GM12878 (cell line): ENCODE results near the gene CCDC149. TPM values are rescaled to one million over a fixed set of nuclear protein-coding genes. Genes with fewer than 3 reads are reported as not detected.

ENCODE experiments used
- ATAC-seq: fragments of 200-7000 bp; cut with Tn5 transposase; 3 replicates; pipeline ENCODE4 v1.9.1; 2020; ENCODE audit warnings: mild to moderate bottlenecking, moderate library complexity
- BruUV-seq: library from RNA; stranded (reverse); fragments of 400-500 nt; replicated peaks from 2 replicates; lab custom pipeline; 2021; lab: Mats Ljungman, UMichigan
- CTCF ChIA-PET: fragments of 300-600 bp; sonication (Branson Sonifier 250); formaldehyde crosslinking; extraction: SDS; loops from one replicate; lab custom pipeline; 2021; ENCODE audit warnings: inconsistent platforms; lab: Yijun Ruan, JAX
- POLR2A ChIA-PET: fragments of 350-600 bp; formaldehyde crosslinking; extraction: SDS; loops from one replicate; lab custom pipeline; 2021; ENCODE audit warnings: inconsistent platforms; lab: Charles Lee
- RAD21 ChIA-PET: fragments of 300-600 bp; sonication (Branson Sonifier 250); formaldehyde crosslinking; loops from one replicate; lab custom pipeline; 2023; ENCODE audit warnings: antibody characterized with exemption; ENCODE audit not compliant: unreplicated experiment; lab: Charles Lee
- SMC1A ChIA-PET: fragments of 300-600 bp; sonication (Branson Sonifier 250); formaldehyde crosslinking; loops from one replicate; lab custom pipeline; 2023; ENCODE audit not compliant: unreplicated experiment, uncharacterized antibody; lab: Charles Lee
- DNase-seq: peaks from one replicate; pipeline ENCODE4 v3.0.0-alpha.2; 2011; ENCODE audit warnings: low read depth, low spot score
- FAIRE-seq: peaks from 3 replicates; lab custom pipeline; 2011; peaks lifted over from hg19 to GRCh38; lab: Jason Lieb, UNC
- H2AFZ ChIP-seq: 2 replicates; pipeline ENCODE4 v1.6.0; 2011; ENCODE audit warnings: low read depth, low read length, control low read depth; ENCODE audit not compliant: control insufficient read depth
- H3K27ac ChIP-seq: 2 replicates; pipeline ENCODE4 v1.5.1; 2011; ENCODE audit warnings: control low read depth; ENCODE audit not compliant: control insufficient read depth, insufficient read depth
- H3K27me3 ChIP-seq, 2 experiments: replicated peaks in 1 of 2; 2 replicates each; pipeline versions ENCODE4 v1.6.0 to v1.6.1; 2011; ENCODE audit warnings: low read length in 1 of 2; ENCODE audit not compliant: control insufficient read depth in 2 of 2, insufficient read depth in 2 of 2
- H3K36me3 ChIP-seq, 2 experiments: 2 replicates each; pipeline ENCODE4 v1.5.1; 2011; ENCODE audit warnings: low read length in 1 of 2; ENCODE audit not compliant: control insufficient read depth in 2 of 2, insufficient read depth in 2 of 2
- H3K4me1 ChIP-seq: 2 replicates; pipeline ENCODE4 v1.6.1; 2011; ENCODE audit warnings: mild to moderate bottlenecking, low read length, moderate library complexity, mixed read lengths; ENCODE audit not compliant: control insufficient read depth, insufficient read depth
- H3K4me2 ChIP-seq: 2 replicates; pipeline ENCODE4 v1.6.0; 2011; ENCODE audit warnings: control low read depth; ENCODE audit not compliant: control insufficient read depth, insufficient read depth
- H3K4me3 ChIP-seq: fragments of 200-600 bp; sonication (generic); 2 replicates; pipeline ENCODE4 v1.5.1; 2016
- H3K79me2 ChIP-seq: 2 replicates; pipeline ENCODE4 v1.6.0; 2011; ENCODE audit warnings: low read length; ENCODE audit not compliant: control insufficient read depth, insufficient read depth
- H3K9ac ChIP-seq: 2 replicates; pipeline ENCODE4 v1.8.0; 2011; ENCODE audit warnings: low read length, control low read depth, mixed read lengths; ENCODE audit not compliant: control insufficient read depth, insufficient read depth
- H3K9me3 ChIP-seq: replicated peaks from 3 replicates; pipeline ENCODE4 v1.5.1; 2011; ENCODE audit warnings: mild to moderate bottlenecking, low read length; ENCODE audit not compliant: control insufficient read depth, insufficient read depth
- H4K20me1 ChIP-seq: 2 replicates; pipeline ENCODE4 v1.6.0; 2011; ENCODE audit not compliant: control insufficient read depth, insufficient read depth
- BACH1 ChIP-seq: fragments of 450-650 bp; IDR thresholded peaks from 2 replicates; pipeline ENCODE4 v1.6.1; 2017; ENCODE audit warnings: mild to moderate bottlenecking, borderline replicate concordance
- BCLAF1 ChIP-seq: fragments of 450-650 bp; IDR thresholded peaks from 2 replicates; pipeline ENCODE4 v1.6.1; 2017; ENCODE audit warnings: antibody characterized with exemption, mild to moderate bottlenecking, moderate library complexity
- CEBPZ ChIP-seq: fragments of 150-350 bp; IDR thresholded peaks from 2 replicates; pipeline ENCODE4 v1.6.1; 2016; ENCODE audit warnings: low read depth, low read length
- CHD4 ChIP-seq: fragments of 200-600 bp; sonication (generic); IDR thresholded peaks from 2 replicates; pipeline ENCODE4 v1.6.1; 2016; ENCODE audit warnings: mild to moderate bottlenecking
- CREB1 ChIP-seq: IDR thresholded peaks from 2 replicates; pipeline ENCODE4 v1.6.1; 2012; ENCODE audit warnings: low read depth, mild to moderate bottlenecking, inconsistent platforms
- JUND ChIP-seq: IDR thresholded peaks from 2 replicates; pipeline ENCODE4 v1.6.1; 2012; ENCODE audit warnings: low read depth, mild to moderate bottlenecking, low read length, improper control_type of control experiment, moderate library complexity
- PML ChIP-seq: IDR thresholded peaks from 2 replicates; pipeline ENCODE4 v1.6.1; 2012; ENCODE audit warnings: low read length, inconsistent platforms
- POLR2AphosphoS2 ChIP-seq: IDR thresholded peaks from 2 replicates; pipeline ENCODE4 v1.6.1; 2011; ENCODE audit warnings: low read depth, mild to moderate bottlenecking, low read length, improper control_type of control experiment, moderate library complexity
- RAD51 ChIP-seq: fragments of 450-650 bp; IDR thresholded peaks from 2 replicates; pipeline ENCODE4 v1.6.1; 2016; ENCODE audit warnings: moderate library complexity, mild to moderate bottlenecking, inconsistent platforms
- RELA ChIP-seq: fragments of 450-650 bp; IDR thresholded peaks from 2 replicates; pipeline ENCODE4 v1.8.0; 2014; ENCODE audit warnings: borderline replicate concordance; ENCODE audit not compliant: partially characterized antibody
- SMC3 ChIP-seq: IDR thresholded peaks from 2 replicates; pipeline ENCODE4 v1.6.1; 2011; ENCODE audit warnings: low read length, improper control_type of control experiment, borderline replicate concordance
- ZNF384 ChIP-seq: IDR thresholded peaks from 2 replicates; pipeline ENCODE4 v1.6.1; 2012; ENCODE audit warnings: low read depth, mild to moderate bottlenecking, low read length, improper control_type of control experiment, borderline replicate concordance
- WGBS: methylation state at CpG from one replicate; pipeline ENCODE4 v1.1.6; 2016; ENCODE audit warnings: low lambda C conversion rate; ENCODE audit not compliant: insufficient replicate concordance, insufficient coverage; ENCODE audit errors: missing lambda C conversion rate; 5-methylcytosine and 5-hydroxymethylcytosine counted together
- in situ Hi-C: fragments of 300-500 bp; cut with MboI; formaldehyde crosslinking; loops from 9 replicates; pipeline ENCODE4 v1.14.3; 2018; ENCODE audit warnings: mixed read lengths
- intact Hi-C: fragments of 100-400 bp; cut with micrococcal nuclease; formaldehyde crosslinking; loops from one replicate; pipeline ENCODE4 v1.14.2; 2022; ENCODE audit not compliant: unreplicated experiment
- polyA plus RNA-seq, 11 experiments: library from polyadenylated mRNA; depleted of rRNA in 4 of 11; unstranded in 6 of 11; stranded (reverse) in 5 of 11; fragments of >200 nt; fragmentation: Nextera tagmentation in 4 of 11; fragmentation: Illumina TruSeq in 1 of 11; extraction: Ambion mirVana in 4 of 11; extraction: Trizol in 1 of 11; gene quantifications; 1 replicate in 1 of 11; 2 replicates in 10 of 11; pipeline versions ENCODE4 v1.2.1 to v1.2.3, GENCODE V29; 2011 to 2016; ENCODE audit warnings: inconsistent platforms in 2 of 11, missing spikeins in 2 of 11, low read depth in 1 of 11
- total RNA-seq, 4 experiments: library from RNA; depleted of rRNA in 3 of 4; stranded (reverse); fragments of >200 nt in 3 of 4; fragmentation: Illumina TruSeq in 1 of 4; extraction: Trizol in 1 of 4; gene quantifications; 2 replicates each; pipeline versions ENCODE4 v1.2.1 to v1.2.3, GENCODE V29; 2013 to 2021

Gene CCDC149
- total and polyA plus RNA-seq, 10 of the 15 experiments (the other 5 are each of a cell fraction or from before 2014, with no cell fraction given), result 0.03 to 0.04 (median 0.04) TPM; not detected in 7

GRCh38 chr4:24914460-24914859 is 1.6 kb upstream of the CCDC149 start (continued):
- no peak for TF ChIP-seq BCLAF1
- no peak for TF ChIP-seq BACH1
- TF ChIP-seq RAD51, result no peak
- no peak for TF ChIP-seq JUND
- TF ChIP-seq CREB1, result no peak
- no peak for TF ChIP-seq CHD4
- TF ChIP-seq CEBPZ, result no peak

GRCh38 chr4:24913119-24913485 is 260 bp upstream of the CCDC149 start:
- Histone ChIP-seq H3K27ac (no peak overlapping the region), H3K9me3 (no peaks in the 10 kb centered on the region; the same call in 2 of the 3 replicates), H3K9ac (no peak overlapping the region), H3K4me2 (no peak overlapping the region), H3K36me3 (no peaks in the 10 kb centered on the region), H4K20me1 (no peaks in the 10 kb centered on the region), H2AFZ (no peak overlapping the region), H3K27me3 (peaks cover 0 to 2% of the 10 kb centered on the region in 2 experiments; a peak in 1 of 4 replicates), H3K4me1 (no peaks in the 10 kb centered on the region)
- no TSS peak for BruUV-seq
- ATAC-seq (no peak), FAIRE-seq (no peak)
- RAD21 ChIA-PET, result no interaction called here
- WGBS, result 41% methylated on average over 17 of the region's 25 CpGs
- no peak for TF ChIP-seq RELA
- TF ChIP-seq PML, result no peak
- TF ChIP-seq POLR2AphosphoS2, result no peak
- no peak for TF ChIP-seq ZNF384
- no peak for TF ChIP-seq SMC3
- TF ChIP-seq, all 136 proteins: peak for 0
- Histone ChIP-seq H3K79me2 (no peaks in the 10 kb centered on the region), H3K4me3 (no peak overlapping the region)
- intact Hi-C loops (no loop called here), in situ Hi-C loops (no loop called here)
- POLR2A ChIA-PET, result no interaction called here
- SMC1A ChIA-PET, result no interaction called here
- DNase-seq, result no peak
- CTCF ChIA-PET, result no interaction called here
